ENCODE data around the gene ALG1. TPM values are rescaled to one million over a fixed set of nuclear protein-coding genes. Genes with fewer than 3 reads are reported as not detected.
"Not testable (repeated sequence)": the region's sequence is repeated elsewhere in the genome, so short reads cannot be mapped to it uniquely, and the experiment has no call there.

The ALG1 gene
- total RNA-seq, 1 donor from 2014 or later: 35.5 TPM

- DNase-seq (ENCODE audit: low read depth, low spot score): not testable (repeated sequence)
These were observed 26.8 kb downstream of the ALG1 start for GRCh38 chr16:5098221-5099159.

DNA sequence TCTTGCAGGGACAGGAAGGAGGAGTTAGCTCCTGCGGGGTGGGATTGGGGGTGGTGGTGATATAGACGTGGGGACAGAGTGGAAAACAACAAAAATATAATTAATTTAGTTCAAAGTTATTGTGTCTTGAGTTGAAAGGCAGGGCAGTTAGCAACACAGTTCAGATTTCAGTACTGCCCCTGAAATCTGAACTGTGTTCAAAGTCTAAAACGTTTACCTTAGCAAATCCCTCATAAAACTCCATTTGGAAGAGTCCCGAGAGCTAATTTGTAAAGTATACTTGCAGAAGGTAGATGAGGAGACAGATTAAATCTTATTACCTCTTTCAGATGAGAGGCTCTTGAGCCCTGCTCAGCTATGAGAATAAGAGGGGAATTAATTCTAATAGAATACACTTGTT, 27.5 kb downstream of the ALG1 start:
- not testable (repeated sequence) for DNase-seq (ENCODE audit: low read depth, low spot score)

DNA sequence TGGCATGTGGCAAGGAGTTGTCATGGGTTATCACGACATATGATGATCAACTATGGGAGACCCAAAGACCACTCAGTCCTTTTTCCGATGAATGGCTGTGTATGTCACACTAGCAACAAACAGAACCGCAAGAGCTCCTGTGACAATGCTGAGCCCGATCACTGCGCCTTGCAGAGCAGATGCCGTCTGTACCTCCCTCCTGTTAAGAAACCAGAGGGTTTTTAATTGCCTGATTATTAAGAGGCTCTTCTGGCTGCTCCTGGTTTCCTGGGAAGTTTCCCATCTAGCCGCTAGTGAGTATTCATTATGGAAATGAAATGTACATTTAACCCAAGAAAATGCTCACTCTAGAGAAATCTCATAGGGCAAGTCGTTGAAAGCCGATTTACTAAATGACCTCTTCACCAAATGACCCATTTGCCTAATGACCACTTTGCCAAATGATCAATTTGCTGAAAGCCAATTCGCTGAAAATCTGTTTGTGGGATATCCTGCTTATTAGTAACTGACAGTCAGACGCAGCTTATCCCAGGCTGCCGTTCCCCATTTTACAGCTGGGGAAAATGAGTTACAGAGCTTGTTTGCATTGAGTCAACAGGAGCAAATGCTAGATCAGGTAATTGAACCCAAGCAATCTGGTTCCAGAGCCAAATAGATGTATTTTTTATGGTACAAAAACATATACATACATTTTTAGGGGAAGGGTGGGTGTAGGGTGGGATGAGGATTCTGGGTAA, 31.8 kb downstream of the ALG1 start:
- not testable (repeated sequence) for DNase-seq (ENCODE audit: low read depth, low spot score)

GRCh38 chr16:5105039-5105438, 33.4 kb downstream of the ALG1 start:
- DNase-seq (ENCODE audit: low read depth, low spot score): not testable (repeated sequence)

DNA sequence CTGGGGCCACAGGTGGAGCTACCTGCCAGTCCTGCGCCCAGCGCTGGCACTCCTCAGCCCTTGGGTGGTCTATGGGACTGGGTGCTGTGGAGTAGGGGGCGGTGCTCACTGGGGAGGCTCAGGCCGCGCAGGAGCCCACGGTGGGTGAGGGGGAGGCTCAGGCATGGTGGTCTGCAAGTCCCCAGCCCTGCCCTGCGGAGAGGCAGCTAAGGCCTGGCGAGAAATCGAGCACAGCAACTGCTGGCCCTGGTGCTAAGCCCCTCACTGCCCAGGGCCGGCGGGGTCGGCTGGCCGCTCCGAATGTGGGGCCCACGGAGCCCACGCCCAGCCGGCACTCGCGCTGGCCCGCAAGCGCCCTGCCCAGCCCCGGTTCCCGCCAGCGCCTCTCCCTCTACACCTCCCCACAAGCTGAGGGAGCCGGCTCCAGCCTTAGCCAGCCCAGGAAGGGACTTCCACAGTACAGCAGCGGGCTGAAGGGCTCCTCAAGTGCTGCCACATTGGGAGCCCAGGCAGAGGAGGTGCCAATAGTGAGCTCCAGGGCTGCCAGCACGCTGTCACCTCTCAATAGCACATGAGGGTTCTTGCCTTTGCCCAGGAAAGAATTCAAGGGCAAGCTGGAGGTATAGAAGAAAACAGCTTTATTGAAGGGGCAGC, 37.0 kb downstream of the ALG1 start:
- no peak for DNase-seq (ENCODE audit: low read depth, low spot score)

GRCh38 chr16:5110933-5111332, 39.3 kb downstream of the ALG1 start:
- not testable (repeated sequence) for DNase-seq (ENCODE audit: low read depth, low spot score)

- DNase-seq (ENCODE audit: low read depth, low spot score): not testable (repeated sequence)
These were observed 45.2 kb downstream of the ALG1 start for GRCh38 chr16:5116780-5117295.

GRCh38 chr16:5117300-5118087, 45.9 kb downstream of the ALG1 start:
- not testable (repeated sequence) for DNase-seq (ENCODE audit: low read depth, low spot score)

DNA sequence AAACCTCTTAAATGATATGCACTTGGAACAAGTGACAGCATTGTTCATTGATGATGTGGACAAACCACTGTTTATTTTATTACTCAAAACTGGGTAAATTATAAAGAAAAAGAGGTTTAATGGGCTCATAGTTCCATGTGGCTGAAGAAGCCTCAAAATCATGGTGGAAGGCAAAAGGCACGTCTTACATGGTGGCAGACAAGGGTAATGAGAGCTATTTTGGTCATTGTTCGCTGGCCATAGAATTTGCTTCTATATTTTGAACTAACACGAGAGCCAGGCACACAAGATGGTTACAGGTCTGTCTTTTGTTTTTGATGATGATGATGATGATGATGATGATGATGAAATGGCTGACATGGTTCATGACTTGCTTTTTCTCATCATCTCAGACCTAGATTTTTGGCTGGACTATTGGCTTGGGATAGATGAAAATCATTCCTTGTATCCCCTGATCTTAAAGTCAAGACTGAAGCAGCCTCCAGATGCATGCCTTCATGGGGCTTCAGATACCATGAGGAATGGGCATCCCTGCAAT, 59.9 kb downstream of the ALG1 start:
- not testable (repeated sequence) for DNase-seq (ENCODE audit: low read depth, low spot score)

GRCh38 chr16:5132915-5133600, 61.4 kb downstream of the ALG1 start:
- DNase-seq (ENCODE audit: low read depth, low spot score): not testable (repeated sequence)

GRCh38 chr16:5134739-5135452, 63.3 kb downstream of the ALG1 start:
- not testable (repeated sequence) for DNase-seq (ENCODE audit: low read depth, low spot score)

Other genes with a start within 250 kb of the ALG1 start
- gene GLYR1, start 224.6 kb upstream of the ALG1 start, total RNA-seq: 55.9 and 75.0 TPM in 2 replicates
- 26.6 and 29.1 TPM in 2 replicates for gene UBN1, start 224.4 kb upstream of the ALG1 start, total RNA-seq
- 0.26 and 0.71 TPM in 2 replicates for gene PPL, start 134.7 kb upstream of the ALG1 start, total RNA-seq
- under 0.01 TPM in 1 of 2 replicates, not detected in the other for gene SEC14L5, start 113.5 kb upstream of the ALG1 start, total RNA-seq
- 16.0 and 23.5 TPM in 2 replicates for gene NAGPA, start 37.9 kb upstream of the ALG1 start, total RNA-seq
- not detected in 2 replicates for gene C16orf89, start 5.9 kb upstream of the ALG1 start, total RNA-seq
- 8.9 and 16.4 TPM in 2 replicates for gene EEF2KMT, start 26.0 kb downstream of the ALG1 start, total RNA-seq